ENCODE measurements around the gene C16orf96.

GRCh38 chr16:4524571-4524970, 31.6 kb upstream of the C16orf96 start:
- TF ChIP-seq TEAD4 (IDR thresholded peaks at IDR 0.05) (no peak), FOXM1 (IDR thresholded peaks at IDR 0.05; ENCODE audit: borderline replicate concordance, low read depth) (no peak), YY1 (IDR thresholded peaks at IDR 0.05; ENCODE audit: low read depth) (no peak), CREB1 (IDR thresholded peaks at IDR 0.05; ENCODE audit: low read depth) (no peak), MAX (IDR thresholded peaks at IDR 0.05) (no peak), TCF12 (IDR thresholded peaks at IDR 0.05; ENCODE audit: low read depth) (no peak), NFIC (IDR thresholded peaks at IDR 0.05) (no peak), EGR1 (IDR thresholded peaks at IDR 0.05) (no peak), TAF1 (IDR thresholded peaks at IDR 0.05; ENCODE audit: low read depth) (no peak), ZBTB7A (IDR thresholded peaks at IDR 0.05; ENCODE audit: low read depth) (no peak)
